ENCODE measurements around the gene CSN2.
"Not testable (repeated sequence)": the region's sequence is repeated elsewhere in the genome, so short reads cannot be mapped to it uniquely, and the experiment has no call there.

Gene CSN2, protein sequence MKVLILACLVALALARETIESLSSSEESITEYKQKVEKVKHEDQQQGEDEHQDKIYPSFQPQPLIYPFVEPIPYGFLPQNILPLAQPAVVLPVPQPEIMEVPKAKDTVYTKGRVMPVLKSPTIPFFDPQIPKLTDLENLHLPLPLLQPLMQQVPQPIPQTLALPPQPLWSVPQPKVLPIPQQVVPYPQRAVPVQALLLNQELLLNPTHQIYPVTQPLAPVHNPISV

DNA sequence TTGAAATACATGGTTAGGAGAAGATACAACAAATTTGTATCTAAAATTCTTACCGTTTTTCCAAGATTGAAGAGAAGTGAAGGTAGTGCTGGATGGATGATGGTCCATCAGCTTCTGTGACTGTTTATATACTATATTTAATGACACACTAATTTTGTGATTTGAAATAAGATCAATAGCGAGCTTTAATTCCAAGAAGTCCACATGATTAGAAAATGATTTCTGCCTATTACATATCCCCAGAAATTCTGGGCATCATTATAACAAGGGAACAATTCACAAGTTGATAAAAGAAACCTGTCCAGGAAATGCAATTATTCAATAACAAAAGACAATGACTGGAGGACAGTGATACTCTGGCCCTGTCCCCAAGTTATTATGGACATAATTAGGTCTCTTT, at the start of gene CSN2:
Gene CSN2, minus strand, starts transcription at position 101 of the 400 bp plus-strand sequence. CDS start 4,733 bp downstream, outside the sequence.
- no peak for DNase-seq

DNA sequence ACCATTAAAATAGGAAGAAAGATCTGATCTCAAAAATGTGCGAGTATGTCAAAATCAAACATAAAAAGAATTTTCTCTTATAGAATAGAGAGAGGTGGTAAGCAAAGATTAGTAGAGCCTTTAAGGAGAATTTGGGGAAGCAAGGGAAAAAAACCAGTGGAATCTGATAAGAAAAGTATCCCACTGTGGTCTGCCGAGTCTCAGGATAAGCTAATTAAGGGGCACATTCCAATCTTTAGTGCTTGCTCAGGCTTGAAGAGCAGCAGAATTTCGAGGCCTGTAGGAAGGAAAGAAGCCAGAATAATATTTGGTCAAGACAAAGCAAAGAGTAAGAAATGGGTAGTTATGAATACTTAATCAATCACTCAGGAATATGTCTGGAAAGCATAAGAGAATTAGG, 43.2 kb upstream of the CSN2 start:
- no peak for DNase-seq

DNA sequence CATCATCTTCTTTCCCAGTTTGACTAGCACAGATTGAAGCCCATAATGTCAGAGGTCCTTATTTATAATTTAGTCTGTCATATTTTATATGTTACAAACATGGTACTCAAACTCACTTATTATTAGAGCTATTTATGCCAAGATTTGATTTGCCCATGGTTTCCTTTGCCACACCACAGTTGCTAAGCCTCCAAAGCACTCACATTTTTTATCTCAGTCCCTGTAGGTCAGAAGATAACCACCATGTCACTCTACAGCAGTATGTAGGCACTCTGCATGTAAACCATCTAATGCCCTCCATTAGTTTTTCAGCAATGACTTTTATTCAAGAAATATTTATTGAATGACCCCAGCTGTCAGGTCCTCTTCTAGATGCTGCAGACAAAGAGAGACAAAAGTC, 37.0 kb upstream of the CSN2 start:
- DNase-seq: no peak

DNA sequence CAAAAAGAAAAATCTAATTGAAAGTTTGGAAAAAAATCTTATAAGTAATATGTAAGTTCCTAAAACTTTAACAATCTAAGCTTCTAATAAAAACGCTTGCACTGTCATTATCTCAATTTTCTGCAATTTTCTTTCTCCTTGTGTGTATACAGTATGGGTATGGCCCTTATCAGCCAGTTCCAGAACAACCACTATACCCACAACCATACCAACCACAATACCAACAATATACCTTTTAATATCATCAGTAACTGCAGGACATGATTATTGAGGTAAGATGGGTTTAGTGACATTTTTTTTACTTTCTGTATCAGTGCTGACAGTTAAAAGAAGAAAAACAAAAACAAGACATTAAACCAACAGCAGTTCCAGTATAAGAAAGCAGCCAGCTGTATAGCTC, 35.2 kb upstream of the CSN2 start:
- DNase-seq: no peak

DNA sequence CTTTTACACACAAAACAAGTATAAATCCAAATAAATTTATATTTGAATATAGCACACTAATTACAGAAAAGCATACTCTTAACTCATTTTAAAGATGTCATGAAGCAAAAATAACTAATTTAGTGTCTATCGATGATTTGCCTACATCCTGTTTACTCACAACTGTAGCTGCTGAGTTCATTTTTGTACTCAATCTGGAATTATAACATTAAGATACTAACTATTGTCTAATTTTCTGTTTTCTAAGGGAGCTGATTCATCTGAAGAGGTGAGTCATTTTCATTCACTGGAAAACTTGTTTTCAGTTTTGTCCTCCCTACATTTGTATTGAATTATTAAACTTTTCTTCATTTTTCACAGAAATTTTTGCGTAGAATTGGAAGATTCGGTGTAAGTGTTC, 33.9 kb upstream of the CSN2 start:
- DNase-seq: no peak

DNA sequence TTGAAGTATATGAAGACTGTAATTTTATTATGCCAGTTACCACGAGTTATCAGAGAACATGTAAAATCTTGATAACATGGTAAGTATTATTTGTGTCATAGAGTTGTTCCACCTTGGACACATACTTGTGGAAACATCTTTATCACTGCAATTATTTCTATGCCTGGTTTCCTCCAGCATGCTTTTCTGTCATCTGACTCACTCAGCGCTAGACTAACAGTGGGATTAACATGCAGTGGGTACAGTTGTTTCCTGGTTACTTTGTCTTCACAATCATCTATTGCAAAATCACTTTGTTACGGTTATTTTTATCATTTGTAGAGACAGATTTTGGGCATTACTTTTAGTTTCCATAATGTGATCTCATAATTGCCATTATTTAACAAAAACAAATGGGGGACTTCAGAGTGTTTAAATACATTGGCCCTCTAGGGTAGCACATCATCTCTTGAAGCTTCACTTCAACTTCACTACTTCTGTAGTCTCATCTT, 30.0 kb upstream of the CSN2 start, which contains the start of gene STATH:
Gene STATH, plus strand, starts transcription at position 441 of the 491 bp plus-strand sequence. CDS start 2,472 bp downstream, outside the sequence.
- no peak for DNase-seq

DNA sequence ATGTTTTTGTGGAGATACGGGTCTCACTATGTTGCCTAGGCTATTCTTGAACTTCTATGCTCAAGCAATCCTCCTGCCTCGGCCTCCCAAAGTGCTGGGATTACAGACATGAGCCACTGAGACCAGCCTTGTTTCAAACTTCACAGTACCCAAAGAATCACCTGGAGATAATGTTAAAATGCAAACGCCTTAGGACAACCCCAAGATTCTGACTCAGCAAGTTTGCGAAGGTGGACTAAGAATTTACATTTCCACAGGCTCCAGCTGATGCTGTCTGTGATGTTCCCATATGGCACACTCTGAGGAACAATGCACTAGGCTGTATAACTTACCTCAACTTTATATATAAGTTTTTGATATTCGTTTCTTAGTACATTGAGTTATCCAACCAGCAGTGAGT, 29.3 kb upstream of the CSN2 start:
- no peak for DNase-seq

DNA sequence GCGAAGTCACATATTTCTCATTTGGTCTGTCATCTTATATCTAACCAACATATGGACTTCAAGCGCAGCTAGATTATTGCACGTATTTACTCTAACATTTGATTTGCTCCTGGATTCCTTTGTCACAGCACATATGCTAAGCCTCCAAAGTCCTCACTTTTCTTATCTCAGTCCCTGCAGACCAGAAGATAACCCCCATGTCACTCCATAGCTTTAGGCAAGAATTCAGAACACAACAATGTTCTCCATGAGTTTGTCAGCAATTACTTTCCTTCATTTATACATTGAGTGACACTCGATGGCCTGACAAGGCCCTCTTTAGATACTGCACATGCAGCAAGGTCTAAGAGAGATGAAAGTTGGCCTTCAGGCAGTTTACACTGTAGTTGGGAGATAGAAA, 25.5 kb upstream of the CSN2 start:
- DNase-seq: no peak

DNA sequence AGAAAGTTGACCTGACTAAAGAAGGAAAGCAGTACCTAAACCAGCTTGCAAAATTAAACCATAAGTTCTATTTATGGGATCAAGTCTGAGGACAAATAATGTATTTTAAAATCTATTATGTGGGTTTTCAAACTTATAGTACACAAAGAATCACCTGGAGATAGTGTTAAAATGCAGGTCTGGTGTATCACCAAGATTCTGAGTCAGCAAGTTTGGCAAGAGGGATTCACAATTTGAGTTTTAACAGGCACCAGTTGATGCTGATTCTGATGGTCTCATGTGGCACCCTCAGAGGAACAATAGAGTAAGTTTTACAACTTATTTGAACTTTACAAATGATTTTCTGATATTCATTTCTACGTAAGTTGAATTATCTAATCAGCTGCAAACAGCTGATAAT, 21.1 kb upstream of the CSN2 start:
- no peak for DNase-seq

DNA sequence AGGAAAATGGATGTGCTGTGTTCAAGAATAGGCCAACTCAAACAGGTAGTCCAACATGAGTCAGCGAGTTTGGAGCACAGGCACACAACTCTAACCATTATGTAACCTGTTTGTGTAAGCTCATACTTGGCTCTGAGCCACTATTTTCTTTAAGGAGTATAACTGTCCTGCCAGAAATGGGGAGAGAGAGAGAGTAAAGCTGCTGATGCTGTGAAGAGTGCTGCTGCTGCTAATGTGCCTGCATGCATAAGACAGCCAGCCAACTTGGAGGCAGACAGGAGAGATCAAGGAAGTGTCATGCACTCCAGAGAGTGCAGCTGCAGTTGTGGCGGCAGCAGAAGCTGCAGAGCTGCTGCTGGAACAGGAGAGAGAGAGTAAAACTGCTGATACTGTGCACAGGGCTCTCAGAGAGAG, 18.5 kb upstream of the CSN2 start:
- DNase-seq: no peak

DNA sequence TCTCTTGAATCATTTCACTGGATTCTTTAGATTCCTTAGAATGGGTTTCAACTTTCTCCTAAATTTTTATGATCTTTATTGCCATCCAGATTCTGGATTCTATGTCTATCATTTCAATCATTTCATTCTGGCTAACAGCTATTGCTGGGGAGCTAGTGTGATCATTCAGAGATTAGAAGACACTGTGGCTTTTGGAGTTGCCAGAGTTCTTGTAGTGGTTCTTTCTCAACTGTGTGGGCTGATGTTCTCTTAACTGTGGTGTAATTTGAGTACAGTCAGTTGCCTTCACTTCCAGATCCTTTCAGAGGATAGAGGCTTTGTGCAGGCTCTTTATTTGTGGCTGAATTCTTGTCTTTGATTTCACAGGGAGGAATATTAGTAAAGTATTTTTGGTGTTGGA, 12.1 kb upstream of the CSN2 start:
- no peak for DNase-seq

DNA sequence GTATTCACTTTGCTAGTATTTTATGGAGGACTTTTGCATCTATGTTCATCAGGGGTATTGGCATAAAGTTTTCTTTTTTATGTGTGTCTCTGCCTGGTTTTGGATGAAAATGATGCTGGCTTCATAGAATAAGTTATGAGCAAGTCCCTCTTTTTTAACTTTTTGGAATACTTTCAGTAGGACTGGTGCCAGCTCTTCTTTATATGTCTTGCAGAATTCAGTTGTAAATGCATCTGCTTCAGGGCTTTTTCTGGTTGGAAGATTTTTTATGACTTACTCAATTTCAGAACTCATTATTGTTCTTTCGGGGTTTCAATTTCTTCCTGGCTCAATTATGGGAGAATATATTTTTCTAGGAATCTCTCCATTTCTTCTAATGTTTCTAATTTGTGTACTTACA, 9.1 kb upstream of the CSN2 start:
- no peak for DNase-seq

DNA sequence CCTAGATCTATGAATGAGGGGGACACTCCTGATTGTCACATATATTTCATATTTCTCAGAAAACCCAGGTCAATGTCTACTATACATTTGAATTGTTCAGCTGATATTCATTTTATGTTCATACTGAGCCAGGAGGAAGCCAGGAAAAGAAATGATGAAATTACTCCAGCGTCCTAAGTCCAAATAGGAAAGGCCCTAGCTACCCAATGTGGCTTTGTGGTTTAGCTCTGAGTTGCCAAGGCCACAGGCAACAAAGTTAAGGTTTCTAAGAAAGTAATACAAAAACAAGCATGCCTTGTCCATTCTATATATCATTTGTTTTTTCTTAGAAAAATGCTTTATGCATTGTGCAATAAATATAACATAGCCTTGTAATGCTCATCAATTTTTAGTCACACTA, 4.5 kb upstream of the CSN2 start:
- no peak for DNase-seq

DNA sequence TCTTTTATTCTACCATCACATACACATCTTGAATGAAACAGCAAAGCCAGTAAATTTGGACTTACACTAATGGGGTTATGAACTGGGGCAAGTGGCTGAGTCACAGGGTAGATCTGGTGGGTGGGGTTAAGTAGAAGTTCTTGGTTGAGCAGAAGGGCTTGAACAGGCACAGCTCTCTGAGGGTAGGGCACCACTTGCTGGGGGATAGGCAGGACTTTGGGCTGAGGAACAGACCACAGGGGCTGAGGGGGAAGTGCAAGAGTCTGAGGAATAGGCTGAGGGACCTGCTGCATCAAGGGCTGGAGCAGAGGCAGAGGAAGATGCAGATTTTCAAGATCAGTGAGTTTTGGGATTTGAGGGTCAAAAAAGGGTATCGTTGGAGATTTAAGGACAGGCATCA, 8.3 kb downstream of the CSN2 start:
- no peak for DNase-seq

DNA sequence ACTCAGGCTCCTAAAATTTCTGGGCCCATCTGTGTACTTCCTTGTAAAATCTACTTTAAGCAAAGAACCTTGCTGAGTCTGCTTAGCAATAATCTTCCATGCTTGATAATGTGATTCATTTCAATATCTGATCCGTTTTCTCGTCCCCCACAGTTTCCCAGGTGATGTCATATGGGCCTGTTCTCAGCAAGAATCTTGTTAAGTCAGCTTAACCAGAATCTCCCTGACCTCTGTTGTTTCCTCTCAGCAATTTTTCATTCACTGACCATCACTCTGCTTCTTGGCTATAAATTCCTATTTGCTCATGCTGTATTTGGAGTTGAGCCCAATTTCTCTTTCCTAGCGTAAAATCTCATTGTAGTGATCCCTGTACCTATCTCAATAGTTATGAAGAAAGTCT, 13.9 kb downstream of the CSN2 start:
- no peak for DNase-seq

DNA sequence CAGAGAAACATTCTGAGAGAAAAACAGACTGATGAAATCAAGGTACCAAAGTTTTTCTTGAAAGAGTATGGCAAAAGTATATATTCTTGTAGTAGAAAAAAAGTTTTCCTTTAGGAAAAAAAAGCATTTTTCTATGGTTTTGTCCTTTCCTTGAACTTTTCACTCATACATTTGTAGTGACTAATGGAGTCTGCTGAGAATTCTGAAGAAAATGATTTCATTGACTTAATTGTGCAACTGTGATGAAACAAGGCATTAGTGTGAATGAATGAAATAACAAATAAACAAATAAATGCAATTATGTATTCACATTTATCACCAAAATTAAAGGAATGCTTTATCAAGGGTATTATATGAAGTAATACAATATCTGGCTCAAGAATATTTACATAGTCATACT, 29.0 kb downstream of the CSN2 start:
- DNase-seq: no peak

DNA sequence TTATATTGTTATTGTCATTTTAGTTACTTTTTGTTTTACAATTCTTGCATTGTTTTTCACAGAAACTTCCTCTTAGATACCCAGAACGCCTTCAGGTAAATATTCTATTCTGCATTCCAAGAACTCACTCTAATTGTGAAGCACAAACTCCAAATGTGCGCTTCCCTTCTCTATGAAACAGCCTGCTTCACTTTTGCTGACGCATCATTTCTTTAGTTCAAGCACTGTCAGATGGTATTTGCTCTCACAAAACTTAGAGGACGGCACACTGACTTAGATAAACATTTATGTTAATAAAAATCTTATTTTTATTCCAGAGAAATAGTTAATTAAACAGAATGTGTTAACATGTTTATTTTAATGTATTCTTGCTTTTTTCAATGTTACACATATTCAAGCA, 31.4 kb downstream of the CSN2 start:
- no peak for DNase-seq

DNA sequence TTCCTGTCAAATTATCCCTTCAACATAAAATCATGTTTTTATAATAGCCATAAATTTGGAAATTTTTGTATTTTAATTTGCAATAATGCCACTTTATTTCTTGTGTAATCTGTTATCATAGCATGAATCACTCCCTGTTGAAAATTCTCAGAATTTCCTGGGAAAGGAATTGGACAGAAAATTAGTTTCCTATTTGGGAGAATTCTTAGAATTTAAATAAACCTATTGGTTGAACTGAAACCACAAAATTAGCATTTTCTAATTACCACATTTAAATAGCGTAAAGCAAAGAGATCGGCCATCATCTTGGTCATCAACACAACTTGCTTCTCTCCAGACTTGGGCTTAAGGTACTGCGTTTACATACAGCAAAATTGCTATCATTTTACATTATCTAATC, 34.8 kb downstream of the CSN2 start, which contains the start of gene CSN1S1:
Gene CSN1S1, plus strand, starts transcription at position 301 of the 400 bp plus-strand sequence. CDS start 1,488 bp downstream, outside the sequence.
- DNase-seq: no peak

DNA sequence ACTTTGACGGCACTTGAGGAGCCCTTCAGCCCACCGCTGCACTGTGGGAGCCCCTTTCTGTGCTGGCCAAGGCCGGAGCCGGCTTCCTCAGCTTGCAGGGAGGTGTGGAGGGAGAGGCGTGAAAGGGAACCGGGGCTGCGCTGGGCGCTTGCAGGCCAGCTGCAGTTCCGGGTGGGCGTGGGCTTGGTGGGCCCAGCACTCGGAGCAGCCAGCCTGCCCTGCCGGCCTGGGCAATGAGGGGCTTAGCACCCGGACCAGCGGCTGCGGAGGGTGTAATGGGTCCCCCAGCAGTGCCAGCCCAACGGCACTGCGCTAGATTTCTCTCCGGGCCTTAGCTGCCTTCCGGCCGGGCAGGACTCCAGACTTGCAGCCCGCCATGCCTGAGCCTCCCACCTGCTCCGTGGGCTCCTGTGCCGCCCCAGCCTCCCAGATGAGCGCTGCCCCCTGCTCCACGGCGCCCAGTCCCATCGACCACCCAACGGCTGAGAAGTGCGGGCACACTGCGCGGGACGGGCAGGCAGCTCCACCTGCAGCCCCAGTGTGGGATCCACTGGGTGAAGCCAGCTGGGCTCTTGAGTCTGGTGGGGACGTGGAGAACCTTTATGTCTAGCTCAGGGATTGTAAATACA, 41.6 kb downstream of the CSN2 start:
- DNase-seq: not testable (repeated sequence)

DNA sequence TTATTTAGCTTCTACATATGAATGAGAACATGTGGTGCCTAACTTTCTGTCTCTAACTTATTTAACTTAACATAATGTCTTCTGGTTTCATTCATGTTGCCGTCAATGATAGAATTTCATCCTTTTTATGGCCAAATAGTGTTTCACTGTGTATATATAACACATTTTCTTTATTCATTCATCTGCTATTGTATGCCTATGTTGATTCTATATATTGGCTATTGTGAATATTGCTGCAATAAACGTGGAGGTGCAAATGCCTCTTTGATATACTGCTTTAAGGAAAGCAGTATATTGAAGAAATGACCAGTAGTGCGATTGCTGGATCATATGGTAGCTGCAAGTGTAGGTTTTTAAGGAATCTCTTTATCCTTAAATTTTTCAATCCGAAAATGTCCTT, 44.7 kb downstream of the CSN2 start:
- no peak for DNase-seq

DNA sequence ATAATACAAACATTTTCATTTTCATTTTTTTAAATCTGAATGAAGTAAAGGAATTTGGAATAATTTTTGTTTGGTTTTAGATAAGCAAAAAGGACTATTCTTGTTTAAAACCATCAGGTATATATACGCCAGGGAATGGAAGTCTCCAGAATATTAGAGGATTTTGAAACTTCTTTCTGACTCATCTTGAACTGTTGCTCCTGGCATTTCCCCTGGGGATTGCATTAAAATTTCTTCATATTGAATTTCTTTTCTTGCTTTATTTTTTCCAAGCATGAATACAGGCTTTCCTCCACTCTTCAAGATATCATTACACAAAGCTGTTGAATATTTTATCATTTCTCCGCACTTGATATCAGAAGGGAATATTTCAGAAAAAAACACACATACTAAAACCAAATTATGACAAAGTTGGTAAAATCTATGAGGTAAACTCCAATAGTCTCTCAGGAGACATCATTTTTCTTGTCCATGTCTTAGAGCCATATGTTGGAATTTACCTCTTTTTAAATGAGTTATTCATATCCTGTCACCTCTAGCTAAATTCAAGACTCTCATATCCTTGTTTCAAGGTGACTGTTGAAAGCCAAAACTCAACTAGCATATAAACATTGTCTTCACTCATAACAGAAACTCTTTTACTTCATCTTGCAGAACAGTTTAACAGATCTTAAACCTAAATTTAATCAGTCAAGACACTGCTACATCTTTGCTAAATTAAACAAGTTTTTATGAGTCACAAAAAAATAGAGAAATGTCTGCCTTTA, 55.3 kb downstream of the CSN2 start:
- no peak for DNase-seq

DNA sequence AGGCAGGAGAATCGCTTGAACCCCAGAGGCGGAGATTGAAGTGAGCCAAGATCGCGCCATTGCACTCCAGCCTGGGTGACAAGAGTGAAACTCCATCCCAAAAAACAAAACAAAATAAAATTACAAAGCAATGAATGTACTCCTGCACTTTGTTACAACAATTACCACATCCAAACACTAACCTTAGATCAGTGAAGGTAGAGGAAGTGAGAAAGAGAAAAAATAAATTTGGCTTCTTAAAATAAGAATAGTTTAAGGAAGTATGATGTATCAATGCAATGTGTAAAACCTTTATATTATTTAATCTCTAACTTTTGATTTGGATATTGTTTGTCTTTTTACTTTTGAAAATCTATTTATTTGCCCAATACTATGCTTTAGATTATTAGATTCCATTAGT, 56.3 kb downstream of the CSN2 start:
- no peak for DNase-seq

DNA sequence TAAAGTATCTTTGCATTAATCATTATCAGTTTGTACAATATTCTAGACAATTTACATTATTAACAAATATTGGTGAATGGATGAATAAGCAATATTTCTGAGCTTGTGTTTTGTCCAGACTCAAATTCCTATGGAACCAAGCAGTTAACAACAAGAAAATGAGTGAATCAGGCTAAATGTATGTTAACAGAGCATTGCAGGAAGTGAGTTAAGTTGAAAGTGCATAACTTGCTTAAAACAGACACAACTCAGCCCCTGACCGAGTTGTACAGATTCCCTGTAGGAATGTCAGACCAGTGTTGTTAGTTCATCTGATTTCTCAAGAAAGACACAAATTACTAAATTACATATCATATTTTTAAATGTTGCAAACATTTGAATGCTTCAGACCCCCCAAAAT, 58.4 kb downstream of the CSN2 start:
- no peak for DNase-seq

Measured in activated CD8-positive, alpha-beta memory T cell treated with anti-CD3 and anti-CD28 coated beads, Interleukin-2, amount 50 U/mL, for 48 hours (primary cell).